ENCODE data around the gene KIF1C.
"Not testable (repeated sequence)": the region's sequence is repeated elsewhere in the genome, so short reads cannot be mapped to it uniquely, and the experiment has no call there.

Gene KIF1C

GRCh38 chr17:5044630-5045029 is 46.9 kb downstream of the KIF1C start:
- Histone ChIP-seq H3K27me3 (ENCODE audit: control insufficient read depth, insufficient read depth, low read length) (no peaks in the 10 kb centered on the region), H3K27ac (ENCODE audit: low read depth, low read length) (no peak overlapping the region), H3K36me3 (ENCODE audit: control insufficient read depth, insufficient read depth, low read length) (no peaks in the 10 kb centered on the region), H3K4me3 (ENCODE audit: low read length) (no peak overlapping the region), H3K9ac (ENCODE audit: low read length) (no peak overlapping the region), H3K4me1 (ENCODE audit: control insufficient read depth, insufficient read depth, low read length) (peaks cover 4% of the 10 kb centered on the region)

- Histone ChIP-seq H3K4me3 (ENCODE audit: low read length) (no peak overlapping the region), H3K4me1 (ENCODE audit: control insufficient read depth, insufficient read depth, low read length) (peaks cover 7% of the 10 kb centered on the region), H3K27ac (ENCODE audit: low read depth, low read length) (no peak overlapping the region), H3K27me3 (ENCODE audit: control insufficient read depth, insufficient read depth, low read length) (no peaks in the 10 kb centered on the region), H3K36me3 (ENCODE audit: control insufficient read depth, insufficient read depth, low read length) (no peaks in the 10 kb centered on the region), H3K9ac (ENCODE audit: low read length) (no peak overlapping the region)
Measured at GRCh38 chr17:5045496-5045895, 47.7 kb downstream of the KIF1C start.

- Histone ChIP-seq H3K9ac (ENCODE audit: low read length) (no peak overlapping the region), H3K4me1 (ENCODE audit: control insufficient read depth, insufficient read depth, low read length) (peaks cover 7% of the 10 kb centered on the region), H3K36me3 (ENCODE audit: control insufficient read depth, insufficient read depth, low read length) (no peaks in the 10 kb centered on the region), H3K4me3 (ENCODE audit: low read length) (no peak overlapping the region), H3K27ac (ENCODE audit: low read depth, low read length) (peak overlapping the region; percentile 14), H3K27me3 (ENCODE audit: control insufficient read depth, insufficient read depth, low read length) (no peaks in the 10 kb centered on the region)
Measured at GRCh38 chr17:5047446-5047845, 49.7 kb downstream of the KIF1C start.

- H3K27me3 ChIP-seq (ENCODE audit: control insufficient read depth, insufficient read depth, low read length) = no peaks in the 10 kb centered on the region
- H3K27ac ChIP-seq (ENCODE audit: low read depth, low read length) = peak overlapping the region; percentile 85
- no peak overlapping the region for H3K9ac ChIP-seq (ENCODE audit: low read length)
- H3K4me3 ChIP-seq (ENCODE audit: low read length) = no peak overlapping the region
- H3K36me3 ChIP-seq (ENCODE audit: control insufficient read depth, insufficient read depth, low read length) = no peaks in the 10 kb centered on the region
- H3K4me1 ChIP-seq (ENCODE audit: control insufficient read depth, insufficient read depth, low read length) = peaks cover 7% of the 10 kb centered on the region
Measured at GRCh38 chr17:5049314-5049841, 51.6 kb downstream of the KIF1C start.

GRCh38 chr17:5050278-5050677 is 52.5 kb downstream of the KIF1C start:
- Histone ChIP-seq H3K9ac (ENCODE audit: low read length) (no peak overlapping the region), H3K4me1 (ENCODE audit: control insufficient read depth, insufficient read depth, low read length) (peaks cover 7% of the 10 kb centered on the region), H3K4me3 (ENCODE audit: low read length) (no peak overlapping the region), H3K27me3 (ENCODE audit: control insufficient read depth, insufficient read depth, low read length) (no peaks in the 10 kb centered on the region), H3K27ac (ENCODE audit: low read depth, low read length) (peak overlapping the region; percentile 85), H3K36me3 (ENCODE audit: control insufficient read depth, insufficient read depth, low read length) (no peaks in the 10 kb centered on the region)

- H3K4me3 ChIP-seq (ENCODE audit: low read length) = no peak overlapping the region
- H3K27ac ChIP-seq (ENCODE audit: low read depth, low read length) = no peak overlapping the region
- no peaks in the 10 kb centered on the region for H3K36me3 ChIP-seq (ENCODE audit: control insufficient read depth, insufficient read depth, low read length)
- no peaks in the 10 kb centered on the region for H3K4me1 ChIP-seq (ENCODE audit: control insufficient read depth, insufficient read depth, low read length)
- H3K27me3 ChIP-seq (ENCODE audit: control insufficient read depth, insufficient read depth, low read length) = no peaks in the 10 kb centered on the region
- H3K9ac ChIP-seq (ENCODE audit: low read length) = no peak overlapping the region
Measured at GRCh38 chr17:5055543-5055942, 57.8 kb downstream of the KIF1C start.

- no peaks in the 10 kb centered on the region for H3K27me3 ChIP-seq (ENCODE audit: control insufficient read depth, insufficient read depth, low read length)
- no peaks in the 10 kb centered on the region for H3K36me3 ChIP-seq (ENCODE audit: control insufficient read depth, insufficient read depth, low read length)
- H3K27ac ChIP-seq (ENCODE audit: low read depth, low read length) = no peak overlapping the region
- no peaks in the 10 kb centered on the region for H3K4me1 ChIP-seq (ENCODE audit: control insufficient read depth, insufficient read depth, low read length)
- no peak overlapping the region for H3K9ac ChIP-seq (ENCODE audit: low read length)
- H3K4me3 ChIP-seq (ENCODE audit: low read length) = no peak overlapping the region
Measured at GRCh38 chr17:5065227-5065744, 67.5 kb downstream of the KIF1C start.

- no peak overlapping the region for H3K4me3 ChIP-seq (ENCODE audit: low read length)
- no peaks in the 10 kb centered on the region for H3K36me3 ChIP-seq (ENCODE audit: control insufficient read depth, insufficient read depth, low read length)
- H3K9ac ChIP-seq (ENCODE audit: low read length) = no peak overlapping the region
- no peaks in the 10 kb centered on the region for H3K4me1 ChIP-seq (ENCODE audit: control insufficient read depth, insufficient read depth, low read length)
- H3K27me3 ChIP-seq (ENCODE audit: control insufficient read depth, insufficient read depth, low read length) = no peaks in the 10 kb centered on the region
- H3K27ac ChIP-seq (ENCODE audit: low read depth, low read length) = no peak overlapping the region
Measured at GRCh38 chr17:5068236-5068635, 70.5 kb downstream of the KIF1C start.

GRCh38 chr17:5069724-5070123 is 72.0 kb downstream of the KIF1C start:
- Histone ChIP-seq H3K4me1 (ENCODE audit: control insufficient read depth, insufficient read depth, low read length) (no peaks in the 10 kb centered on the region), H3K4me3 (ENCODE audit: low read length) (no peak overlapping the region), H3K9ac (ENCODE audit: low read length) (no peak overlapping the region), H3K27ac (ENCODE audit: low read depth, low read length) (no peak overlapping the region), H3K36me3 (ENCODE audit: control insufficient read depth, insufficient read depth, low read length) (no peaks in the 10 kb centered on the region), H3K27me3 (ENCODE audit: control insufficient read depth, insufficient read depth, low read length) (no peaks in the 10 kb centered on the region)

GRCh38 chr17:5075472-5075871 is 77.7 kb downstream of the KIF1C start:
- not testable (repeated sequence) for H3K27ac ChIP-seq (ENCODE audit: low read depth, low read length); H3K9ac ChIP-seq (ENCODE audit: low read length); H3K4me3 ChIP-seq (ENCODE audit: low read length); H3K27me3 ChIP-seq (ENCODE audit: control insufficient read depth, insufficient read depth, low read length); H3K36me3 ChIP-seq (ENCODE audit: control insufficient read depth, insufficient read depth, low read length)
- peaks cover 11% of the 10 kb centered on the region for H3K4me1 ChIP-seq (ENCODE audit: control insufficient read depth, insufficient read depth, low read length)

GRCh38 chr17:5077275-5077674 is 79.5 kb downstream of the KIF1C start:
- Histone ChIP-seq H3K4me3 (ENCODE audit: low read length) (peak overlapping the region; percentile 93), H3K4me1 (ENCODE audit: control insufficient read depth, insufficient read depth, low read length) (peaks cover 11% of the 10 kb centered on the region), H3K27ac (ENCODE audit: low read depth, low read length) (peak overlapping the region; percentile 81)
- not testable (repeated sequence) for H3K36me3 ChIP-seq (ENCODE audit: control insufficient read depth, insufficient read depth, low read length); H3K27me3 ChIP-seq (ENCODE audit: control insufficient read depth, insufficient read depth, low read length); H3K9ac ChIP-seq (ENCODE audit: low read length)

GRCh38 chr17:5077781-5078105 is 80.0 kb downstream of the KIF1C start:
- Histone ChIP-seq H3K9ac (ENCODE audit: low read length) (peak overlapping the region; percentile 84), H3K36me3 (ENCODE audit: control insufficient read depth, insufficient read depth, low read length) (no peaks in the 10 kb centered on the region), H3K4me3 (ENCODE audit: low read length) (peak overlapping the region; percentile 93), H3K4me1 (ENCODE audit: control insufficient read depth, insufficient read depth, low read length) (peaks cover 11% of the 10 kb centered on the region), H3K27me3 (ENCODE audit: control insufficient read depth, insufficient read depth, low read length) (no peaks in the 10 kb centered on the region), H3K27ac (ENCODE audit: low read depth, low read length) (peak overlapping the region; percentile 81)

All from rectal smooth muscle tissue (tissue), 1 donor.